GM12878 (cell line): Measurements from ENCODE around the gene RPS4Y1. TPM values are rescaled to one million over a fixed set of nuclear protein-coding genes. Genes with fewer than 3 reads are reported as not detected.

Experiments
- ATAC-seq: fragments of 200-7000 bp; cut with Tn5 transposase; 3 replicates; pipeline ENCODE4 v1.9.1; 2020; ENCODE audit warnings: mild to moderate bottlenecking, moderate library complexity
- BruUV-seq: library from RNA; stranded (reverse); fragments of 400-500 nt; replicated peaks from 2 replicates; lab custom pipeline; 2021; lab: Mats Ljungman, UMichigan
- CTCF ChIA-PET: fragments of 300-600 bp; sonication (Branson Sonifier 250); formaldehyde crosslinking; extraction: SDS; loops from one replicate; lab custom pipeline; 2021; ENCODE audit warnings: inconsistent platforms; lab: Yijun Ruan, JAX
- POLR2A ChIA-PET: fragments of 350-600 bp; formaldehyde crosslinking; extraction: SDS; loops from one replicate; lab custom pipeline; 2021; ENCODE audit warnings: inconsistent platforms; lab: Charles Lee
- RAD21 ChIA-PET: fragments of 300-600 bp; sonication (Branson Sonifier 250); formaldehyde crosslinking; loops from one replicate; lab custom pipeline; 2023; ENCODE audit warnings: antibody characterized with exemption; ENCODE audit not compliant: unreplicated experiment; lab: Charles Lee
- SMC1A ChIA-PET: fragments of 300-600 bp; sonication (Branson Sonifier 250); formaldehyde crosslinking; loops from one replicate; lab custom pipeline; 2023; ENCODE audit not compliant: unreplicated experiment, uncharacterized antibody; lab: Charles Lee
- DNase-seq: peaks from one replicate; pipeline ENCODE4 v3.0.0-alpha.2; 2011; ENCODE audit warnings: low read depth, low spot score
- FAIRE-seq: peaks from 3 replicates; lab custom pipeline; 2011; peaks lifted over from hg19 to GRCh38; lab: Jason Lieb, UNC
- H2AFZ ChIP-seq: 2 replicates; pipeline ENCODE4 v1.6.0; 2011; ENCODE audit warnings: low read depth, low read length, control low read depth; ENCODE audit not compliant: control insufficient read depth
- H3K27ac ChIP-seq: 2 replicates; pipeline ENCODE4 v1.5.1; 2011; ENCODE audit warnings: control low read depth; ENCODE audit not compliant: control insufficient read depth, insufficient read depth
- H3K27me3 ChIP-seq, 2 experiments: replicated peaks in 1 of 2; 2 replicates each; pipeline versions ENCODE4 v1.6.0 to v1.6.1; 2011; ENCODE audit warnings: low read length in 1 of 2; ENCODE audit not compliant: control insufficient read depth in 2 of 2, insufficient read depth in 2 of 2
- H3K36me3 ChIP-seq, 2 experiments: 2 replicates each; pipeline ENCODE4 v1.5.1; 2011; ENCODE audit warnings: low read length in 1 of 2; ENCODE audit not compliant: control insufficient read depth in 2 of 2, insufficient read depth in 2 of 2
- H3K4me1 ChIP-seq: 2 replicates; pipeline ENCODE4 v1.6.1; 2011; ENCODE audit warnings: mild to moderate bottlenecking, low read length, moderate library complexity, mixed read lengths; ENCODE audit not compliant: control insufficient read depth, insufficient read depth
- H3K4me2 ChIP-seq: 2 replicates; pipeline ENCODE4 v1.6.0; 2011; ENCODE audit warnings: control low read depth; ENCODE audit not compliant: control insufficient read depth, insufficient read depth
- H3K4me3 ChIP-seq: fragments of 200-600 bp; sonication (generic); 2 replicates; pipeline ENCODE4 v1.5.1; 2016
- H3K79me2 ChIP-seq: 2 replicates; pipeline ENCODE4 v1.6.0; 2011; ENCODE audit warnings: low read length; ENCODE audit not compliant: control insufficient read depth, insufficient read depth
- H3K9ac ChIP-seq: 2 replicates; pipeline ENCODE4 v1.8.0; 2011; ENCODE audit warnings: low read length, control low read depth, mixed read lengths; ENCODE audit not compliant: control insufficient read depth, insufficient read depth
- H3K9me3 ChIP-seq: replicated peaks from 3 replicates; pipeline ENCODE4 v1.5.1; 2011; ENCODE audit warnings: mild to moderate bottlenecking, low read length; ENCODE audit not compliant: control insufficient read depth, insufficient read depth
- H4K20me1 ChIP-seq: 2 replicates; pipeline ENCODE4 v1.6.0; 2011; ENCODE audit not compliant: control insufficient read depth, insufficient read depth
- BMI1 ChIP-seq: fragments of 450-650 bp; IDR thresholded peaks from 2 replicates; pipeline ENCODE4 v1.6.1; 2016; ENCODE audit warnings: mild to moderate bottlenecking, moderate library complexity, borderline replicate concordance
- LARP7 ChIP-seq: fragments of 450-650 bp; IDR thresholded peaks from 2 replicates; pipeline ENCODE4 v1.6.1; 2017; ENCODE audit warnings: mild to moderate bottlenecking
- MEF2A ChIP-seq: IDR thresholded peaks from 2 replicates; pipeline ENCODE4 v1.6.1; 2011; ENCODE audit warnings: low read depth, mild to moderate bottlenecking, low read length, moderate library complexity; ENCODE audit not compliant: insufficient read depth
- NFIC ChIP-seq: IDR thresholded peaks from 2 replicates; pipeline ENCODE4 v1.6.1; 2012; ENCODE audit warnings: low read depth, mild to moderate bottlenecking, inconsistent platforms, low read length, moderate library complexity
- NR2C2 ChIP-seq: IDR thresholded peaks from 2 replicates; pipeline ENCODE4 v1.6.1; 2011; ENCODE audit warnings: borderline replicate concordance, low read depth; ENCODE audit not compliant: control insufficient read depth, insufficient read length
- PAX8 ChIP-seq: fragments of 450-650 bp; IDR thresholded peaks from 2 replicates; pipeline ENCODE4 v1.6.1; 2017; ENCODE audit warnings: mild to moderate bottlenecking, moderate library complexity
- RB1 ChIP-seq: fragments of 450-650 bp; formaldehyde crosslinking; IDR thresholded peaks from 2 replicates; pipeline ENCODE4 v1.6.1; 2017; ENCODE audit warnings: mild to moderate bottlenecking, borderline replicate concordance
- RCOR1 ChIP-seq: conservative IDR thresholded peaks from 2 replicates; pipeline ENCODE4 v1.6.1; 2012; ENCODE audit warnings: low read depth, low read length, improper control_type of control experiment
- SMAD5 ChIP-seq: IDR thresholded peaks from 2 replicates; pipeline ENCODE4 v1.6.1; 2016; ENCODE audit warnings: antibody characterized with exemption, low read depth
- WGBS: methylation state at CpG from one replicate; pipeline ENCODE4 v1.1.6; 2016; ENCODE audit warnings: low lambda C conversion rate; ENCODE audit not compliant: insufficient replicate concordance, insufficient coverage; ENCODE audit errors: missing lambda C conversion rate; 5-methylcytosine and 5-hydroxymethylcytosine counted together
- in situ Hi-C: fragments of 300-500 bp; cut with MboI; formaldehyde crosslinking; loops from 9 replicates; pipeline ENCODE4 v1.14.3; 2018; ENCODE audit warnings: mixed read lengths
- intact Hi-C: fragments of 100-400 bp; cut with micrococcal nuclease; formaldehyde crosslinking; loops from one replicate; pipeline ENCODE4 v1.14.2; 2022; ENCODE audit not compliant: unreplicated experiment
- polyA plus RNA-seq, 11 experiments: library from polyadenylated mRNA; depleted of rRNA in 4 of 11; unstranded in 6 of 11; stranded (reverse) in 5 of 11; fragments of >200 nt; fragmentation: Nextera tagmentation in 4 of 11; fragmentation: Illumina TruSeq in 1 of 11; extraction: Ambion mirVana in 4 of 11; extraction: Trizol in 1 of 11; gene quantifications; 1 replicate in 1 of 11; 2 replicates in 10 of 11; pipeline versions ENCODE4 v1.2.1 to v1.2.3, GENCODE V29; 2011 to 2016; ENCODE audit warnings: inconsistent platforms in 2 of 11, missing spikeins in 2 of 11, low read depth in 1 of 11
- total RNA-seq, 4 experiments: library from RNA; depleted of rRNA in 3 of 4; stranded (reverse); fragments of >200 nt in 3 of 4; fragmentation: Illumina TruSeq in 1 of 4; extraction: Trizol in 1 of 4; gene quantifications; 2 replicates each; pipeline versions ENCODE4 v1.2.1 to v1.2.3, GENCODE V29; 2013 to 2021
- TF ChIP-seq, protein P1 (sequence below): fragments of 450-650 bp; IDR thresholded peaks from 2 replicates; pipeline ENCODE4 v1.6.1; 2017; ENCODE audit warnings: mild to moderate bottlenecking
- TF ChIP-seq, protein P2 (sequence below): fragments of 450-650 bp; IDR thresholded peaks from 2 replicates; pipeline ENCODE4 v1.6.1; 2018; ENCODE audit warnings: borderline replicate concordance, mild to moderate bottlenecking; ENCODE audit not compliant: partially characterized antibody
- TF ChIP-seq, protein P3 (sequence below): IDR thresholded peaks from 2 replicates; pipeline ENCODE4 v1.6.1; 2011; ENCODE audit warnings: mild to moderate bottlenecking, low read depth, low read length, moderate library complexity; ENCODE audit not compliant: insufficient replicate concordance

The RPS4Y1 gene
- total and polyA plus RNA-seq, 10 of the 15 experiments (the other 5 are each of a cell fraction or from before 2014, with no cell fraction given): 0.32 to 0.46 TPM; not detected in 8

DNA sequence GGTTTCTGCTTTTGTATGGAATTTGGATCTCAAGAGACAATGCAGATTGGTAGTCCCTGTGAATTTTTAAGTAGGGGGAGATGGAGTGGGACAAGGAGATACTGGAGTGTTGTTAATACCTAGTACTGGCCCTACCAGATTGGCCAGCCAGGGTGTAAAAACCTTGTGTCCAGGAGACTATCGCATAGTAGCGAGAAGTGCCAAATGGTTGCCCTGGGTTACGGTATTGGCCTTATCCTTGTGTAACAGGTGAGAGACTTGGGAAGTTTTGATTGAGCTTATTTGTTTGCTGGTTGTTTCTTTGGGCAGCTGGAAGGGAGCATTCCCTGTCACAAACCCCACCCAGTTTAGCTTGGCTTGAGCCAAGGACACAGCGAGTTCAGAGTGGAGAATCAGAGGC lies 5.4 kb downstream of the RPS4Y1 start:
- no peaks in the 10 kb centered on the region for H3K27me3 ChIP-seq
- H3K9me3 ChIP-seq: no peaks in the 10 kb centered on the region
- no peaks in the 10 kb centered on the region for H3K36me3 ChIP-seq
- no peak overlapping the region for H3K4me3 ChIP-seq
- ChIA-PET RAD21 (no interaction called here), CTCF (no interaction called here), POLR2A (no interaction called here), SMC1A (no interaction called here)
- intact Hi-C loops: no loop called here
- no peak overlapping the region for H3K9ac ChIP-seq
- no peaks in the 10 kb centered on the region for H3K79me2 ChIP-seq
- H3K27ac ChIP-seq: no peak overlapping the region
- BruUV-seq: no TSS peak
- DNase-seq (no peak), FAIRE-seq (no peak), ATAC-seq (no peak)
- TF ChIP-seq NR2C2 (no peak), RCOR1 (no peak)
- in situ Hi-C loops: no loop called here
- H3K4me2 ChIP-seq: no peak overlapping the region
- no peaks in the 10 kb centered on the region for H3K4me1 ChIP-seq
- no peaks in the 10 kb centered on the region for H4K20me1 ChIP-seq
- H2AFZ ChIP-seq: no peak overlapping the region
- no CpG with 5 or more reads among the region's 4 CpGs for WGBS

DNA sequence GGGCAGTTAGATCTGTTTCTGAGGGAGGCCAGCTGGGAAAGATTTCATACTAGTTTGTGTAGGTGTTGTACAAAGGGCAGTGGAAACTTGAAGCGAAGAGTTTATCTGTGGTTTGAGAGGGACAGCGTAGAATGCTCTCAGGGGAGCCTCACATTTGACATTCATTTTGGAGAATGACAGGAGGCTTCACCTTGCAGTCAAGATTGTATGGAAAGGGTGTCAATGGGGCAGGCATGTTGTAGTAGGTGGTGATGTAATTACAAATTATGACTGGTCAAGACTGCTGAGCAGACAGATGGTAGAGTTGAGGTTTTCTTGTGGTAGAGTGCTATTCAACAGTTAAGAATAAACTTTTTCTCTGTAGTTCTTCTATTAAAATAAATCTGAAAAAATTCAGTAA lies 7.0 kb downstream of the RPS4Y1 start:
- no peak for FAIRE-seq
- no TSS peak for BruUV-seq
- no peaks in the 10 kb centered on the region for H3K4me1 ChIP-seq
- no peaks in the 10 kb centered on the region for H3K79me2 ChIP-seq
- no peaks in the 10 kb centered on the region for H3K36me3 ChIP-seq
- no peaks in the 10 kb centered on the region for H3K9me3 ChIP-seq
- no peak overlapping the region for H3K4me2 ChIP-seq
- H3K4me3 ChIP-seq: no peak overlapping the region
- no peak for ATAC-seq
- no peaks in the 10 kb centered on the region for H3K27me3 ChIP-seq
- no peak for DNase-seq
- intact Hi-C loops: no loop called here
- ChIA-PET RAD21 (no interaction called here), SMC1A (no interaction called here), POLR2A (no interaction called here), CTCF (no interaction called here)
- no CpG with 5 or more reads among the region's 2 CpGs for WGBS
- H3K27ac ChIP-seq: no peak overlapping the region
- no peak overlapping the region for H3K9ac ChIP-seq
- in situ Hi-C loops: no loop called here
- H2AFZ ChIP-seq: no peak overlapping the region
- H4K20me1 ChIP-seq: no peaks in the 10 kb centered on the region
- TF ChIP-seq PAX8: no peak
- TF ChIP-seq, protein P1, sequence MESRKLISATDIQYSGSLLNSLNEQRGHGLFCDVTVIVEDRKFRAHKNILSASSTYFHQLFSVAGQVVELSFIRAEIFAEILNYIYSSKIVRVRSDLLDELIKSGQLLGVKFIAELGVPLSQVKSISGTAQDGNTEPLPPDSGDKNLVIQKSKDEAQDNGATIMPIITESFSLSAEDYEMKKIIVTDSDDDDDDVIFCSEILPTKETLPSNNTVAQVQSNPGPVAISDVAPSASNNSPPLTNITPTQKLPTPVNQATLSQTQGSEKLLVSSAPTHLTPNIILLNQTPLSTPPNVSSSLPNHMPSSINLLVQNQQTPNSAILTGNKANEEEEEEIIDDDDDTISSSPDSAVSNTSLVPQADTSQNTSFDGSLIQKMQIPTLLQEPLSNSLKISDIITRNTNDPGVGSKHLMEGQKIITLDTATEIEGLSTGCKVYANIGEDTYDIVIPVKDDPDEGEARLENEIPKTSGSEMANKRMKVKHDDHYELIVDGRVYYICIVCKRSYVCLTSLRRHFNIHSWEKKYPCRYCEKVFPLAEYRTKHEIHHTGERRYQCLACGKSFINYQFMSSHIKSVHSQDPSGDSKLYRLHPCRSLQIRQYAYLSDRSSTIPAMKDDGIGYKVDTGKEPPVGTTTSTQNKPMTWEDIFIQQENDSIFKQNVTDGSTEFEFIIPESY: no peak
- no peak for TF ChIP-seq SMAD5
- TF ChIP-seq, protein P2, sequence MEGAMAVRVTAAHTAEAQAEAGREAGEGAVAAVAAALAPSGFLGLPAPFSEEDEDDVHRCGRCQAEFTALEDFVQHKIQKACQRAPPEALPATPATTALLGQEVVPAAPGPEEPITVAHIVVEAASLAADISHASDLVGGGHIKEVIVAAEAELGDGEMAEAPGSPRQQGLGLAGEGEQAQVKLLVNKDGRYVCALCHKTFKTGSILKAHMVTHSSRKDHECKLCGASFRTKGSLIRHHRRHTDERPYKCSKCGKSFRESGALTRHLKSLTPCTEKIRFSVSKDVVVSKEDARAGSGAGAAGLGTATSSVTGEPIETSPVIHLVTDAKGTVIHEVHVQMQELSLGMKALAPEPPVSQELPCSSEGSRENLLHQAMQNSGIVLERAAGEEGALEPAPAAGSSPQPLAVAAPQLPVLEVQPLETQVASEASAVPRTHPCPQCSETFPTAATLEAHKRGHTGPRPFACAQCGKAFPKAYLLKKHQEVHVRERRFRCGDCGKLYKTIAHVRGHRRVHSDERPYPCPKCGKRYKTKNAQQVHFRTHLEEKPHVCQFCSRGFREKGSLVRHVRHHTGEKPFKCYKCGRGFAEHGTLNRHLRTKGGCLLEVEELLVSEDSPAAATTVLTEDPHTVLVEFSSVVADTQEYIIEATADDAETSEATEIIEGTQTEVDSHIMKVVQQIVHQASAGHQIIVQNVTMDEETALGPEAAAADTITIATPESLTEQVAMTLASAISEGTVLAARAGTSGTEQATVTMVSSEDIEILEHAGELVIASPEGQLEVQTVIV: no peak
- TF ChIP-seq, protein P3, sequence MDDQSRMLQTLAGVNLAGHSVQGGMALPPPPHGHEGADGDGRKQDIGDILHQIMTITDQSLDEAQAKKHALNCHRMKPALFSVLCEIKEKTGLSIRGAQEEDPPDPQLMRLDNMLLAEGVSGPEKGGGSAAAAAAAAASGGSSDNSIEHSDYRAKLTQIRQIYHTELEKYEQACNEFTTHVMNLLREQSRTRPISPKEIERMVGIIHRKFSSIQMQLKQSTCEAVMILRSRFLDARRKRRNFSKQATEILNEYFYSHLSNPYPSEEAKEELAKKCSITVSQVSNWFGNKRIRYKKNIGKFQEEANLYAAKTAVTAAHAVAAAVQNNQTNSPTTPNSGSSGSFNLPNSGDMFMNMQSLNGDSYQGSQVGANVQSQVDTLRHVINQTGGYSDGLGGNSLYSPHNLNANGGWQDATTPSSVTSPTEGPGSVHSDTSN: no peak
- no peak for TF ChIP-seq NFIC
- no peak for TF ChIP-seq LARP7
- no peak for TF ChIP-seq MEF2A
- no peak for TF ChIP-seq BMI1
- TF ChIP-seq RB1: no peak
